Keratinocyte (primary cell): ENCODE data around the gene ATP6V0A1.

ENCODE experiments used
- CTCF ChIP-seq, 3 experiments: IDR thresholded peaks in 1 of 3; conservative IDR thresholded peaks in 1 of 3; optimal IDR thresholded peaks in 1 of 3; 2 replicates in 2 of 3; 3 replicates in 1 of 3; pipeline versions ENCODE3 to v1.5.1; 2011; ENCODE audit warnings: low read length in 3 of 3, mild to moderate bottlenecking in 3 of 3, moderate library complexity in 2 of 3, control low read depth in 1 of 3, inconsistent platforms in 1 of 3; ENCODE audit not compliant: insufficient read depth in 2 of 3; ENCODE audit errors: extremely low read depth in 1 of 3
- EZH2 ChIP-seq: IDR thresholded peaks from one replicate; pipeline ENCODE4 v1.6.1; 2012; ENCODE audit warnings: inconsistent platforms, mild to moderate bottlenecking, low read length, moderate library complexity

- TF ChIP-seq CTCF (optimal IDR thresholded peaks at IDR 0.05 in 1 of 3, IDR thresholded peaks at IDR 0.05 in 1 of 3, conservative IDR thresholded peaks at IDR 0.05 in 1 of 3; ENCODE audit: extremely low read depth in 1 of 3, insufficient read depth in 2 of 3, low read length in 3 of 3) (no peak), EZH2 (no peak)
Measured at GRCh38 chr17:42571435-42572225, 113.0 kb downstream of the ATP6V0A1 start.
